HG03575 (cell line): ENCODE results near the gene CXorf49.
"Not testable (repeated sequence)": the region's sequence is repeated elsewhere in the genome, so short reads cannot be mapped to it uniquely, and the experiment has no call there.

ENCODE experiments used
- ATAC-seq: cut with Tn5 transposase; IDR thresholded peaks from one replicate; pipeline ENCODE4 v1.9.1; 2021; ENCODE audit not compliant: unreplicated experiment, insufficient number of reproducible peaks, low FRiP score; ENCODE audit errors: extremely low read depth

The CXorf49 gene

GRCh38 chrX:71676068-71676795 lies 41.9 kb downstream of the CXorf49 start:
- ATAC-seq, result not testable (repeated sequence)

GRCh38 chrX:71675636-71676035 lies 42.4 kb downstream of the CXorf49 start:
- ATAC-seq, result not testable (repeated sequence)

- no peak for ATAC-seq
These were observed 46.1 kb downstream of the CXorf49 start for GRCh38 chrX:71671938-71672337.

- ATAC-seq, result no peak
These were observed 46.9 kb downstream of the CXorf49 start for GRCh38 chrX:71671043-71671780.

GRCh38 chrX:71669947-71670346 lies 48.1 kb downstream of the CXorf49 start:
- ATAC-seq, result not testable (repeated sequence)

GRCh38 chrX:71669492-71669891 lies 48.6 kb downstream of the CXorf49 start:
- no peak for ATAC-seq

- no peak for ATAC-seq
These were observed 49.9 kb downstream of the CXorf49 start for GRCh38 chrX:71668248-71668595.

- no peak for ATAC-seq
These were observed 50.5 kb downstream of the CXorf49 start, which contains the start of gene LOC101059915 for GRCh38 chrX:71667328-71668247. Gene LOC101059915, plus strand, starts transcription at chrX:71667546.

- ATAC-seq, result no peak
These were observed 51.6 kb downstream of the CXorf49 start for GRCh38 chrX:71666240-71667223.

- no peak for ATAC-seq
These were observed 52.3 kb downstream of the CXorf49 start for GRCh38 chrX:71665747-71666146.

- ATAC-seq, result no peak
These were observed 53.1 kb downstream of the CXorf49 start for GRCh38 chrX:71664889-71665491.
